H7 (cell line): Measurements from ENCODE around the gene MIXL1. TPM values are rescaled to one million over a fixed set of nuclear protein-coding genes. Genes with fewer than 3 reads are reported as not detected.
"Not testable (repeated sequence)": the region's sequence is repeated elsewhere in the genome, so short reads cannot be mapped to it uniquely, and the experiment has no call there.

Source experiments
- DNase-seq: peaks from one replicate; pipeline ENCODE4 v3.0.0; 2012
- H3K27me3 ChIP-seq: 2 replicates; pipeline ENCODE4 v1.6.0; 2011; ENCODE audit warnings: mild to moderate bottlenecking, low read length; ENCODE audit not compliant: control insufficient read depth, insufficient read depth
- H3K36me3 ChIP-seq: replicated peaks from 2 replicates; pipeline ENCODE4 v1.5.1; 2011; ENCODE audit warnings: low read length; ENCODE audit not compliant: control insufficient read depth, insufficient read depth
- H3K4me3 ChIP-seq: 2 replicates; pipeline ENCODE4 v1.5.1; 2011; ENCODE audit warnings: low read depth, mild to moderate bottlenecking, control low read depth, low read length, moderate library complexity; ENCODE audit not compliant: insufficient read depth
- total RNA-seq: library from RNA; depleted of rRNA; stranded (reverse); fragments of >200 nt; shearing (Covaris generic); gene quantifications from 2 replicates; pipeline ENCODE4 v1.2.3, GENCODE V29; 2014; rRNA removed

Gene MIXL1
- 27.5 and 61.1 TPM in 2 replicates for total RNA-seq

- peaks cover 5% of the 10 kb centered on the region for H3K27me3 ChIP-seq
- H3K36me3 ChIP-seq: no peaks in the 10 kb centered on the region
- peak; percentile 89 for DNase-seq
- peak within 1 kb of the TSS; percentile 88 for H3K4me3 ChIP-seq
Measured at GRCh38 chr1:226223157-226223785, at the start of gene MIXL1. Gene MIXL1 (plus strand): TSS chr1:226223664. CDS start chr1:226223682, 18 bp downstream.

DNA sequence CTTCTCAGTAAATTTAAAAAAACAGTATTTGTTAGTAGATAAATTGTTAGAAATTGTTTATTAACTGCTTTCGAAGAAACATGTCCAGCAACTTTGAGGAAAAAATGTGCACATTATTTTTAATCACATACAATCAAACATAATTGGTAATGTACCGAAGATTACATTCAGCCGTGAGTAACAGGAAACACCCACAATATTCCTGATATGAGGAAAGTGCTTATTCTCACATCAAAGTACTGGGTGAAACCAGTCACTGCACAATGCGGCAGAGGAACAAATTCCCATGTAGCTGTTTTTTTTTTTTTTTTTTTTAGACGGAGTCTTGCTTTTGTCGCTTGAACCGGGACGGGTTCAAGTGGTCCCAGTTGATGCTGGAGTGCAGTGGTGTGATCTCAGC, 46.6 kb upstream of the MIXL1 start:
- Histone ChIP-seq H3K4me3 (no peak overlapping the region), H3K36me3 (no peaks in the 10 kb centered on the region; the same call in 1 of the 2 replicates), H3K27me3 (no peaks in the 10 kb centered on the region)
- DNase-seq: no peak

- H3K36me3 ChIP-seq: no peaks in the 10 kb centered on the region; the same call in 1 of the 2 replicates
- no peak overlapping the region for H3K4me3 ChIP-seq
- no peaks in the 10 kb centered on the region for H3K27me3 ChIP-seq
- DNase-seq: peak; percentile 23
Measured at GRCh38 chr1:226181996-226182714, 41.3 kb upstream of the MIXL1 start.

GRCh38 chr1:226185141-226186036, 38.1 kb upstream of the MIXL1 start:
- Histone ChIP-seq H3K4me3 (peak overlapping the region; percentile 97), H3K27me3 (no peaks in the 10 kb centered on the region), H3K36me3 (no peaks in the 10 kb centered on the region; the same call in 1 of the 2 replicates)
- DNase-seq: no peak

GRCh38 chr1:226186124-226187018, 37.1 kb upstream of the MIXL1 start, which contains the start of gene ACBD3:
Gene ACBD3 (minus strand): TSS chr1:226186741. CDS start chr1:226186675, 66 bp downstream.
- DNase-seq: peak; percentile 95
- peak within 1 kb of the TSS; percentile 97 for H3K4me3 ChIP-seq
- no peaks in the 10 kb centered on the region for H3K36me3 ChIP-seq
- H3K27me3 ChIP-seq: no peaks in the 10 kb centered on the region

DNA sequence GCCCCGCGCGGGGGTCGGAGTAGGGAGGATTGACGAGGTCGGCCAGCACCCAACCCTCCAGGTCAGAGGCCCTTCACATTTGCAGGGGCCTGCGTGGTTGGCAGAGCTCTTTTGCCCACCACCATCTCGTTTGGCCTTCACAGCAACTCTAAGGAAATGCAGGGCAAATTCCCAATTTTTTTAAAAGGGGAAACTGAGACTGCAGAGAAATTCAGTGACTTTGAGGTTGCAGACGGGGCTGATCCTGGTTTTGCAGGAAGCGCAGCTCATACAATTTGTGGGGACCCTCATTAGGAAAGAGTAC, 36.5 kb upstream of the MIXL1 start:
- DNase-seq: no peak
- Histone ChIP-seq H3K27me3 (no peaks in the 10 kb centered on the region), H3K4me3 (peak overlapping the region; percentile 97), H3K36me3 (no peaks in the 10 kb centered on the region)

- H3K27me3 ChIP-seq: no peaks in the 10 kb centered on the region
- DNase-seq: no peak
- H3K36me3 ChIP-seq: no peaks in the 10 kb centered on the region
- H3K4me3 ChIP-seq: peak overlapping the region; percentile 97
Measured at GRCh38 chr1:226187380-226187779, 36.1 kb upstream of the MIXL1 start.

- DNase-seq: peak; percentile 19
- Histone ChIP-seq H3K36me3 (no peaks in the 10 kb centered on the region), H3K4me3 (no peak overlapping the region), H3K27me3 (no peaks in the 10 kb centered on the region)
Measured at GRCh38 chr1:226195144-226195543, 28.3 kb upstream of the MIXL1 start.

- Histone ChIP-seq H3K4me3 (no peak overlapping the region), H3K27me3 (no peaks in the 10 kb centered on the region), H3K36me3 (no peaks in the 10 kb centered on the region)
- no peak for DNase-seq
Measured at GRCh38 chr1:226199971-226200370, 23.5 kb upstream of the MIXL1 start.

- DNase-seq: peak; percentile 78
- no peaks in the 10 kb centered on the region for H3K36me3 ChIP-seq
- no peak overlapping the region for H3K4me3 ChIP-seq
- H3K27me3 ChIP-seq: no peaks in the 10 kb centered on the region
Measured at GRCh38 chr1:226201029-226201593, 22.4 kb upstream of the MIXL1 start.

GRCh38 chr1:226202246-226202645, 21.2 kb upstream of the MIXL1 start:
- Histone ChIP-seq H3K27me3 (no peaks in the 10 kb centered on the region), H3K36me3 (no peaks in the 10 kb centered on the region), H3K4me3 (no peak overlapping the region)
- DNase-seq: no peak

DNA sequence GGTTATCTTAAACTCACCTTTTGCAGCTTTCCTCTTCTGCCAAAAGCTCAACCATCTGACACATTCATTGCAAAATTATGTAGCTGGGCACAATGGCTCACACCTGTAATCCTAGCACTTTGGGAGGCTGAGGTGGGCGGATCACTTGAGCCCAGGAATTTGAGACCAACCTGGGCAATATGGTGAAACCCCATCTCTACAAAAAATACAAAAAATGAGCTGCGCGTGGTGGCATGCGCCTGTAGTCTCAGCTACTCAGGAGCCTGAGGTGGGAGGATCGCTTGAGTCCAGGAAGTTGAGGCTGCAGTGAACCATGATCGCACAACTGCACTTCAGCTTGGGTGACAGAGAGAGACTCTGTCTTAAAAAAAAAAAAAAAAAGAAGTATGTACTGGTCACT, 20.8 kb upstream of the MIXL1 start:
- not testable (repeated sequence) for H3K36me3 ChIP-seq, H3K4me3 ChIP-seq, DNase-seq, H3K27me3 ChIP-seq

DNA sequence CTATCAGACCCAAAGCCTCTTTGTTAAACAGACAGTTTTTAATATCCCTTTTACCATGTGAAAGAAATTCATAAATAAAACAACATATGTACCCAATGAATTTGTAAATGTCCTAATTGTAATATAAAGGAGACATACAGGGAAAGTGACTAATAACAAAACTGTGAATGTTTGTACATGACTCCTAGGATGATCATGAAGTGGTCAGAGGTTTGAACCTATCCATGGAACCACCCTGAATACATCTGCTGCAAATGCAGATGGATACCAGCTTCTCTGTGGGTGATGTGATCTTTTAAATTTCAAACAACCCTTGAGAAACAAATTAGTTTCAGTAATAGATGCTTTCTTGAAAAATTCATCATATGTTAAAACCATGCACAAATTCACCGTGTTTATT, 20.2 kb upstream of the MIXL1 start:
- no peak overlapping the region for H3K4me3 ChIP-seq
- DNase-seq: no peak
- H3K27me3 ChIP-seq: no peaks in the 10 kb centered on the region
- no peaks in the 10 kb centered on the region for H3K36me3 ChIP-seq
